ENCODE measurements around the gene C11orf24. TPM values are rescaled to one million over a fixed set of nuclear protein-coding genes. Genes with fewer than 3 reads are reported as not detected.

Gene C11orf24
- polyA plus RNA-seq, result 1.7 and 3.5 TPM in 2 replicates

DNA sequence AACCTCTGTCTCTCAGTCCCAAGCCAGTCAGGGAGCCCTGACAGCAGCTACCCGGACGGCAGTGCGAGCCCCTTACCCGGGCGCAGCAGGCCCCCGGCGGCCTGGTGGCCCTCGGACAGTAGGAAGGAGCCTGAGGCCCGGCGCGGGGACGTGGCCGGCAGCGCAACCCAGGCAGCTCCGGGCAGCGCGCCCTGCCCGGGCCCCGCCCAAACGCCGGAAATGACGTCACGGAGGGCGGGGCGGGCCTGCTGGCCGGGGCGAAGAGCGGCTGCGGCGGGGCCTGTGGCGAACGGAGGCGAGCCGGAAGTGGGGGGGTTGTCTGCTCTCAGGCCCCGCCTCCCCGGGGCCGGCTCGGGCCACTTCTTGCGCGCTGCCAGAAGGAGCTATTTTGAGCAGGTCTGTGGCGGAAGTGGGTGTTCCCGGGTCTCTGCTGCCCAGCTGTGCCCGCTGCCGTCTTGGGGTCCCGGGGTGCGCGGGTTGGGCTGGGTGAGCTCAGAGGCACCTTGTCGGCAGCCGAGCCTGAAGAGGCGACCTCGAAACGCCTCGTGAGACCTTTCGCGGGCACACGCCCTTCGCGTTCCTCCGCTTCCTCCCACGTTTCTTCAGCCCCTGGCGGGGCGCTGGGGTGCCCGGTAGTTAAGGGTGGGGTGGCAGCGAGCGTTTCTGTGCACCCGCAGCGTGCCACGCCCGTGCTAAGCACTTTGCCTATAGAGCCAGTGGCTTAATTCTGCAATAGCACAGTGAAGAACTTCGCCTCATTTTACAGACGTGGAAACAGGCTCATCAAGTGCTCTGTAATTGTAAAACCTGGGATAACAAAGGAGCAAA lies at the start of gene C11orf24:
Gene C11orf24 (minus strand): TSS at position 193 of the 828 bp plus-strand sequence. CDS start 8,206 bp downstream, outside the sequence.

GRCh38 chr11:68312117-68312779 lies 40.5 kb upstream of the C11orf24 start, which contains the start of gene LRP5:
Gene LRP5 (plus strand): TSS chr11:68312591. CDS start chr11:68312715, 124 bp downstream.

GRCh38 chr11:68213135-68213515 lies 58.6 kb downstream of the C11orf24 start, which contains the start of gene KMT5B:
Gene KMT5B (minus strand): TSS chr11:68213296. CDS start chr11:68190076, 23,220 bp downstream.

Other genes with a start within 250 kb of the C11orf24 start
- 119 and 157 TPM in 2 replicates for gene NDUFS8, start 241.3 kb downstream of the C11orf24 start, polyA plus RNA-seq
- gene TCIRG1, start 232.9 kb downstream of the C11orf24 start, polyA plus RNA-seq, result 0.22 and 0.82 TPM in 2 replicates
- 12.0 and 18.5 TPM in 2 replicates for gene CHKA, start 150.6 kb downstream of the C11orf24 start, polyA plus RNA-seq
- 17.5 and 18.8 TPM in 2 replicates for gene KMT5B, start 58.7 kb downstream of the C11orf24 start, polyA plus RNA-seq
- gene LRP5, start 40.6 kb upstream of the C11orf24 start, polyA plus RNA-seq, result not detected in 2 replicates
- 29.8 and 37.7 TPM in 2 replicates for gene PPP6R3, start 188.8 kb upstream of the C11orf24 start, polyA plus RNA-seq